ENCODE measurements around the gene FANCM. TPM values are rescaled to one million over a fixed set of nuclear protein-coding genes. Genes with fewer than 3 reads are reported as not detected.

Gene FANCM
- total and polyA plus RNA-seq, 2 experiments from 2014 or later, result 19.6 to 21.1 TPM

- Histone ChIP-seq H4K20me1 (replicated peaks; ENCODE audit: insufficient read depth) (peaks cover 27% of the 10 kb centered on the region), H3K4me1 (ENCODE audit: insufficient read depth) (no peaks in the 10 kb centered on the region), H3K9me2 (ENCODE audit: insufficient read depth) (no peaks in the 10 kb centered on the region), H3K4me3 (no peak overlapping the region), H3K79me2 (replicated peaks; ENCODE audit: insufficient read depth) (peaks cover 73% of the 10 kb centered on the region), H3K4me2 (no peak overlapping the region), H3F3A (replicated peaks; ENCODE audit: low read depth) (no peaks in the 10 kb centered on the region), H3K36me3 (ENCODE audit: insufficient read depth) (peaks cover 34% of the 10 kb centered on the region), H2AFZ (no peak overlapping the region), H3K27ac (ENCODE audit: low read depth) (no peak overlapping the region), H3K27me3 (ENCODE audit: insufficient read depth) (no peaks in the 10 kb centered on the region)
- Mint-ChIP-seq H3K4me3 (no peak overlapping the region), H3K9me3 (no peaks in the 10 kb centered on the region), H3K27me3 (ENCODE audit: insufficient read depth, low read depth, poor library complexity) (peaks cover 3% of the 10 kb centered on the region), H3K36me3 (ENCODE audit: low read depth) (peaks cover 55% of the 10 kb centered on the region), H3K27ac (no peak overlapping the region), H3K4me1 (no peaks in the 10 kb centered on the region)
- DNase-seq (ENCODE audit: low spot score), result no peak
- TF ChIP-seq JUNB (IDR thresholded peaks at IDR 0.05; ENCODE audit: unreplicated experiment) (no peak), ETS1 (IDR thresholded peaks at IDR 0.05) (no peak), EZH2 (IDR thresholded peaks at IDR 0.05; ENCODE audit: low read depth, unreplicated experiment) (no peak), CREB1 (CRISPR knock-in tag; IDR thresholded peaks at IDR 0.05; ENCODE audit: low read depth) (no peak), CTCF (conservative IDR thresholded peaks at IDR 0.05; ENCODE audit: low read depth in 2 of 2) (no peak), STAT1 (IDR thresholded peaks at IDR 0.05; ENCODE audit: unreplicated experiment) (no peak), NANOG (IDR thresholded peaks at IDR 0.05; ENCODE audit: borderline replicate concordance) (no peak), POLR2AphosphoS5 (IDR thresholded peaks at IDR 0.05; ENCODE audit: low read depth) (no peak)
- ATAC-seq, result no peak
Measured at GRCh38 chr14:45096218-45096617, 39.5 kb upstream of the FANCM start.

- Histone ChIP-seq H3F3A (replicated peaks; ENCODE audit: low read depth) (no peaks in the 10 kb centered on the region), H3K27ac (ENCODE audit: low read depth) (no peak overlapping the region), H2AFZ (no peak overlapping the region), H4K20me1 (replicated peaks; ENCODE audit: insufficient read depth) (peaks cover 3% of the 10 kb centered on the region; the same call in 1 of the 2 replicates), H3K4me3 (no peak overlapping the region), H3K36me3 (ENCODE audit: insufficient read depth) (peaks cover 22% of the 10 kb centered on the region; the same call in 1 of the 2 replicates), H3K4me2 (no peak overlapping the region), H3K27me3 (ENCODE audit: insufficient read depth) (no peaks in the 10 kb centered on the region), H3K9me2 (ENCODE audit: insufficient read depth) (no peaks in the 10 kb centered on the region), H3K4me1 (ENCODE audit: insufficient read depth) (no peaks in the 10 kb centered on the region), H3K79me2 (replicated peaks; ENCODE audit: insufficient read depth) (peaks cover 7% of the 10 kb centered on the region)
- Mint-ChIP-seq H3K4me1 (no peaks in the 10 kb centered on the region), H3K27me3 (ENCODE audit: insufficient read depth, low read depth, poor library complexity) (peaks cover 3% of the 10 kb centered on the region), H3K9me3 (no peaks in the 10 kb centered on the region), H3K36me3 (ENCODE audit: low read depth) (peaks cover 64% of the 10 kb centered on the region), H3K4me3 (no peak overlapping the region), H3K27ac (no peak overlapping the region; the same call in 1 of the 2 replicates)
- DNase-seq (ENCODE audit: low spot score) (no peak), ATAC-seq (no peak)
- no peak for TF ChIP-seq REST (IDR thresholded peaks at IDR 0.05; ENCODE audit: unreplicated experiment)
- TF ChIP-seq CTCF (conservative IDR thresholded peaks at IDR 0.05; ENCODE audit: low read depth in 2 of 2), result no peak
- no peak for TF ChIP-seq NANOG (IDR thresholded peaks at IDR 0.05; ENCODE audit: borderline replicate concordance)
Measured at GRCh38 chr14:45103806-45104205, 31.9 kb upstream of the FANCM start.

All from GM23338 (cell line).